Embryonic facial prominence (tissue), 1 donor: ENCODE data around the gene GINS2.

Experiments used
- DNase-seq: peaks from one replicate; pipeline ENCODE4 v3.0.0-alpha.2; 2016; ENCODE audit errors: extremely low spot score

Gene GINS2

DNA sequence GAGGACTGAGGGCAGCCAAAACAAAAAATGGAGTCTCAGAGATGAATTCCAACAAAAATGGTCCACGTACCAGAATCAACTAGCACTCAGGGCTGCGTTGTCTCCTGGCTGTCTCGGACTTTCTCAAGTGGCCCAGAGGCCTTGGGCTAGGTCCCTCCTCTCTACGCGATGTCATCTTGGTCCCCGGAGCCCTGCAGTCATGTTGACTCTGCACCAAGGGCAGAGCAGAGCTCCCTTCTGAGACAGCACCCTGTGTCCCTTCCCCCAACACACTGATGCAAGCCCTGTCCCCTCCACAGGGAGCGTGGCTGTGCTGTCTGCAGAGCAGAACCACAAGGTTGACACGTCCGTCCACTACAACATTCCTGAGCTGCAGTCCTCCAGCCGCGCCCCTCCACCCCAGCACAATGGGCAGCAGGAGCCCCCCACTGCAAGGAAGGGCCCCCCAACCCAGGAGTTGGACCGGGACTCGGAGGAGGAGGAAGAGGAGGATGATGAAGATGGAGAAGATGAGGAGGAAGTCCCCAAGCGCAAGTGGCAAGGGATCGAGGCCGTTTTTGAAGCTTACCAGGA, 20.8 kb downstream of the GINS2 start:
- DNase-seq = no peak

DNA sequence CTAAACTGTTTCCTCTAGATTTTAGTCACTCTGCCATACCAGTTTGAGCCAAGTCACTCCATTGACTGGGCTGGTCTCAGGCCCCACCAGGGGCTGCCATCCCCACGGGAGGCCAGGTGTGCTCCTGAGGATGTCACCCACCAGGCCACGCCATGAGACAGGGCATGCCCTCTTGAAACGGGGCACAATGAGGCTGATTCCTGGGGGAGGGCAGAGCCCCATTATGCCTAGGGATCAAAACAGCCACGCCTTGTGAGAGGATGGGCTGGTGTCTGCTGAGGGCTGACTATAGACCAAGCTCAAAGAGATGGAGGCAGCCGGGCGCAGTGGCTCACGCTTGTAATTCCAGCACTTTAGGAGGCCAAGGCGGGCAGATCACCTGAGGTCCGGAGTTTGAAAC, 21.5 kb downstream of the GINS2 start:
- DNase-seq = no peak

DNA sequence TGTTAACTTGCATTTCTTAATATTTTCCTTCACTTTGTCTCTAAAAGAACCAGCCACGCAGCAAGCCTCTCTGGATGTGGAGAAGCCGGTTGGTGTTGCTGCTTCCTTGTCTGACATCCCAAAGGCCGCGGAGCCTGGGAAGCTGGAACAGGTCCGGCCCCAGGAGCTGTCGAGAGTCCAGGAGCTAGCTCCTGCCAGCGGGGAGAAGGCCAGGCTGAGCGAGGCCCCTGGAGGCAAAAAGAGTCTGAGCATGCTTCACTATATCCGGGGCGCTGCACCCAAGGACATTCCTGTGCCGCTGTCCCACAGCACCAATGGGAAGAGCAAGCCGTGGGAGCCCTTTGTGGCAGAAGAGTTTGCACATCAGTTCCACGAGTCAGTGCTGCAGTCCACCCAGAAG, 22.8 kb downstream of the GINS2 start:
- no peak for DNase-seq

DNA sequence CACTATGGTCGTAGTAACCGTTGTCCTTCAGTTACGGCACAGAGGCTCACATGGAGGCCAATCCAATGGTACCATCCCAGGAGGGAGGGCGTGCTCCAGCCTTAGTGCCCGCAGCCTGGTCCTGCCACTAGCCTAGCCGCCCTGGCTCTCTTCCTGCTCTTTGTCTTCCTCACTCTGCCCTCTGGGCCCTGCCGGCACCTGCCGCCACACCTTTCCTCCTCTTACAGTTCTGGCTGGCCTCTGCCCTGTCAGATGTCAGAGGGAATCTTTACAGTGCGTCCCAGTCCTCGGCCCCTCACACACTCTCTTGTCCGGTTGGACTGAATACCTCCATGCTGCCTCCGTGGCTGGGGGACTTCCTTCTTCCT, 23.4 kb downstream of the GINS2 start:
- no peak for DNase-seq

DNA sequence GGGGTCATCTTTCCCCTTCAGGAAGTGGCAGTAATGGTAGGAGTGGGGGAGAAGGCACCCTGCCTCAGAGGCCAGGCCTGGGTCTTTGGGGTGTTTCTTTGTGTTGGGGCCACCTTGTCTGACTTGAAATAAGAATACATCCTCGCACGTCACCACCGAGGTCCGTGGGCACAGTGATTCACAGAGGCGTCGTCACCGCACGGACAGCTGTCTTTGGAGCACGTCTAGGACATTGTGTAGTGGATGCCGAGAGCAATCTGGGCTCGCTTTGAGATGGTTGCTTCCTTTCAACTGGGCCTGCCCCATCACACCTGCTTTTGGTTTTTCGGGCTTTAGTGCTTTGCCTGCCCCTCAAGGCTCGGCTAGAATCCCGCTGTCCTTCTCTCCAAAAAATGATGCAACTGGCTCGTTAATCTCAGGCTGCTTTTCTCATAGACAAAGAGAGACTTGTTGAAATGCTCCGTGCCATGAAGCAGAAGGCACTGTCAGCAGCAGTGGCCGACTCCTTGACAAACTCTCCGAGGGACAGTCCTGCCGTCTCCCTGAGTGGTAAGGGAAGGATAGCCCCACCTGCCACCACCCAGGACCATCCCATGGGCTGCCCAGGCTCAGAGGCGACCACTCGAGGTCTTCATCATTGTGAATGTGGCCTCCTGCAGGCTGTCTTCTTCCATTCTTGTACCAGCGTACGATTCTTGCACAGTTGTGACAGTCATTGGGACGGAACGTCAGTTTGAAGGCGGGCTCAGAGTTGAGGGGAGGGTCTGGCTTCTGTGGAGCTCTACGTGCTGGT, 24.0 kb downstream of the GINS2 start:
- no peak for DNase-seq

DNA sequence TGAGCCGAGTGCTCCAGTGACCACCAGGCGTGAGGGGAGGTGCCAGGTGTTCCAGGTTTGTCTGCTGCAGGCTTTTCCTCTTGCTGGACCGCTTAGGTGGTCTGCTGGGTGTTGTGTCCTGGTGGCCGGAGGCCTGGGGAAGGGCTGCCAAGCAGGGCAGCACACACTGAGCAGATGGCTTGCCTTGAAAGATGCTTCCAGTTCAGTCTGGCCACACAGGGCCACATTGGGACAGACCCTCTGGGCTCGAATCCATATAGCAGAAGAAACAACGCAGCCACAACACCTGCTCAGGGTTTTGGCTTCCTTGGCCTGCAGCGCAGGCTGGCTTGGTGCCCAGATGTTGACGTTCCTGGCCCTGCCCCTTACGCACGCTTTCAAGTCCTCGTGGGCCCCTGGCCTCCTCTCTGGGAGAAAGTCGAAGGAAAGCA, 24.8 kb downstream of the GINS2 start:
- no peak for DNase-seq

DNA sequence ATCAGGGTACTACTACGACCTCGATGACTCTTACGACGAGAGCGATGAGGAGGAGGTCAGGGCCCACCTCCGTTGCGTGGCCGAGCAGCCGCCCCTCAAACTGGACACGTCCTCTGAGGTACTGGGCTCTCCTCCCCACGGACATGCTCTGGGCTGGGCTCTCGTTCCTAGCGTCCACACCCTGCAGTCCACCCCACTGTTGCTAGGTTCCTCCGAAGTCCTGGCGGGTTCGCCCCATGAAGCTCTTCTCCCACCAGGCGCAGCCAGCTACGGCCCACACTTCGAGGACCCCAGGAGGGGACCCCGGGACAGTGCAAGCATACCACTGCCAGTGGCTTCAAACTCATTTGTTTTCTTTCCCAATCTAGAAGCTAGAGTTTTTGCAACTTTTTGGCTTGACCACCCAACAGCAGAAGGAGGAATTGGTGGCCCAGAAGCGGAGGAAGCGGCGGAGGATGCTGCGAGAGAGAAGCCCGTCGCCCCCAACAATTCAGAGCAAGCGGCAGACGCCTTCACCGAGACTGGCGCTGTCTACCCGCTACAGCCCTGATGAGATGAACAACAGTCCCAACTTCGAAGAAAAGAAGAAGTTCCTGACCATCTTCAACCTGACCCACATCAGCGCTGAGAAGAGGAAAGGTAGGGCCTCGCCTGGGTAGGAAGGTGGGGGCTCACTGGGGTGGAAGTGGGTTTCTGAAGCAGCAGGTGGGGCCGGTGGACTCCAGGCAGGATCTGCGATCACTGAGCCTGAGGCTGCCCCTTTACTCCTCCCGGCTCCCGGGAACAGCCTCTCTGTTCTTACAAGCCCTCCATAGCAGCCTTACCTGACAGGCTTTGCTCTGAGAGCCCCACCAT, 25.6 kb downstream of the GINS2 start:
- no peak for DNase-seq

DNA sequence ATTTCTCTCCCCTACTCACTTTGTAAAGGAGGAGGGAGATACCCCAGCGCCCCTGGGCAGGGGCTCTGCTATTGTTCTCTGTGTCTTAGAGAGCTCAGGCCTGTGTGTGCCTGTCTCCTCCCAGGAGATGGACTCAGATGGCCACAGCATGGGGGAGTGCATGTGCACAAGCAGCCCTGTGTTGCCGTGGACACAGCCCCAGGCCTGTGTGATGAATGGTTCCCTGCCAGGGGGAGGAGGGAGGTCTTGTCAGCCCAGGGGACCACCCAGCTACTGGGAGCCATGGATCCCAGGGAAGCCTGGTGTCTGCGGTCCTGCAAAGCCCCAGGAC, 26.3 kb downstream of the GINS2 start:
- DNase-seq = no peak

DNA sequence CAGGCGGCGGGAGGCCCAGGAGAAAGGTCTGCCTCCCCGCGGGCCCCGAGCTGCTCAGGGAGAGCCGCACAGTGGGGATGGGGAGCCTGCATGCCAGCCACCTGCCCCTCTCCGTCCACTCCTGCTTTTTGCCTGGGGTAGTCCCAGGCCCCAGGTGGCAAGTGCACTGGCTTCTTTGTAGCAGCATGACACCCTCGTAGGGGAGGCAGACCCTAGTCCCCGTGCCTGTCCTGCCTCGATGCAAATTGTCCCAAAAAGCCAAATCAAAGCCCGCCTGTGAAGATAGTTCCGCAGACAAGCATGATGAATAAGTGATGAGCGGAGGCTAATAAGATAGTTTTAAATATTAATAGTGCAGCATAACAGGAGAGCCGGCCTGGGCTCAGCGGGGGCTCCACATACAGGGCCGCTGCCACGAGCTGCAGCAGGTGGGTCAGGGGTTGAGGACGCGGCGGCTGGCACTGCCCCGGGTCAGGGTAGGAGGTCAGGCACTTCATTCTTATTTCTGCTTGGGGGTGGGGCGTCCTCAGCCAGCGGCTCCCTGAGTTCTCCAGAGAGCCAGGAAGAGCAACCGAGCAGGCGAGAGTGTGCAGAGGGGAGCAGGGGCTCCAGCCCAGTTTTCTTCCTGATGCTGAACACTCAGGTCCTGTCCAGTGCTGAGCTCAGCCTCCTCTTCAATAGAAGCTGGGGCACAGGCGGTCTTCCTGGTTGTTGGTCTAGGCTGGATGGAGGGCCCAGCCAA, 26.8 kb downstream of the GINS2 start:
- DNase-seq = no peak

DNA sequence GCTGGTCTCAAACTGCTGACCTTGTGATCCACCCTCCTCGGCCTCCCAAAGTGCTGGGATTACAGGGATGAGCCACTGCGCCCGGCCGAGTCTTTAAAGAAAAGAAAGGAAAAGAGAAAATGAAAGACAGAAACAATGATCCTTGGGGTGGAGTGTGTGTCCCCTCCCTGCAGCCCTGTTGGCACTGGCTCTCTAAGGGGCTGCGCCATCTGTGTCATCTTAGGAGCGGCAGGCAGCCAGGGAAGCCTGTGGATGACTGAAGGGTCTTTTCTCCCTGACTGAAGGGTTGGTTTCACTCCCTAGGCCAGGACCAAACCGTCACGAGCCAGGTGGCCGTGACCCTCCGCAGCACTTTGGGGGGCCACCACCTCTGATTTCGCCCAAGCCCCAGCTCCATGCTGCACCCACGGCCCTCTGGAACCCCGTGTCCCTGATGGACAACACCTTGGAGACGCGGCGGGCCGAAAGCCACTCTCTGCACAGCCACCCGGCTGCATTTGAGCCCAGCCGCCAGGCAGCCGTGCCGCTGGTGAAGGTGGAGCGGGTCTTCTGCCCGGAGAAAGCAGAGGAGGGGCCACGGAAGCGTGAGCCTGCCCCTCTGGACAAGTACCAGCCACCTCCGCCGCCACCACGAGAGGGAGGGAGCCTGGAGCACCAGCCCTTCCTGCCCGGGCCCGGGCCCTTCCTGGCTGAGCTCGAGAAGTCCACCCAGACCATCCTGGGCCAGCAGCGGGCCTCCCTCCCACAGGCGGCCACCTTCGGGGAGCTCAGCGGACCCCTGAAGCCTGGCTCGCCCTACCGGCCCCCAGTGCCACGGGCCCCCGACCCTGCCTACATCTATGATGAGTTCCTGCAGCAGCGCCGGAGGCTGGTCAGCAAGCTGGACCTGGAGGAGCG, 27.7 kb downstream of the GINS2 start:
- no peak for DNase-seq

DNA sequence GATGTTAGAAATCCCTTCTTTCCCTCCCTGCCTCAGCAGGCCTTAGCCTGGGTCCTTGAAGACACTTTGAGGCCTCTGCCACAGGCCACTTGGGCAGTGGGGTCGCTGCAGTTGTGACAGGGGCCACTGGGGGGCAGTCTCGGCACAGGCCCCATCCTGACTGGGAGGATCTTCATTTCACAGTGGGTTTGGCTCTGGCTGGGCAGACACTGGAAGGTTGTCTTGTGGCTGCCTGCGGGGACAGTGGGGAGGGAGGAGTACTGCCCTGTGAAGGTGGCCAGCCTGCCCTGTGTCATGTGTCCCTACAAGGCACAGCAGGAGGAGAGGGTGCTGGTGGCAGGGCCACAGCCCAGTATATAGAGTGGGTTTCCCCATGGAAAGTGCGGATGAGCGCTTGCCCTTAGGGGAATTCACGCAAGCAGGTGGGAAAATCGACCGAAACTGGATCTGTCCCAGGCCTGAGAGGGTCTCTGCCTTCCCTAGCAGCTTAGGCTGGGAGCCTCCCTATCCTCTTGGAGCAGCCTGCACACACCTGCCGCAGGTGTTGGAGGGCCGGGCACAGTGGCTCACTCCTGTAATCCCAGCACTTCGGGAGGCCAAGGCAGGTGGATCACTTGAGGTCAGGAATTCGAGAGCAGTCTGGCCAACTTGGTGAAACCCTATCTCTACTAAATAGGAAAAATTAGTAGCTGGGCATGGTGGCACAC, 28.8 kb downstream of the GINS2 start:
- no peak for DNase-seq

DNA sequence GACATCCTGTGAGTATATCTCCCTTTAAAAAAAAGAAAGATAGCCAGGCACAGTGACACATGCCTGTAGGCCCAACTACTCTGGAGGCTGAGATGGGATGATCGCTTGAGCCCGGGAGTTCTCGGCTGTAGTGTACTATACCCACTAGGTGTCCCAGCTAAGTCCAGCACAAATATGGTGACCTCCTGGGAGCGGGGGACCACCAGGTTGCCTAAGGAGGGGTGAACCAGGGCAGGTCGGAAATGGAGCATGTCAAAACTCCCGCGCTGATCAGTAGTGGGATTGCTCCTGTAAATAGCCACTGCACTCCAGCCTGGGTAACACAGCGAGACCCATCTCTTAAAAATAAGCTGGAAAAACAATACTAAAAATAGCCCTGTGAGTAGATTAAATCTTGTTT, 29.4 kb downstream of the GINS2 start:
- DNase-seq = no peak

DNA sequence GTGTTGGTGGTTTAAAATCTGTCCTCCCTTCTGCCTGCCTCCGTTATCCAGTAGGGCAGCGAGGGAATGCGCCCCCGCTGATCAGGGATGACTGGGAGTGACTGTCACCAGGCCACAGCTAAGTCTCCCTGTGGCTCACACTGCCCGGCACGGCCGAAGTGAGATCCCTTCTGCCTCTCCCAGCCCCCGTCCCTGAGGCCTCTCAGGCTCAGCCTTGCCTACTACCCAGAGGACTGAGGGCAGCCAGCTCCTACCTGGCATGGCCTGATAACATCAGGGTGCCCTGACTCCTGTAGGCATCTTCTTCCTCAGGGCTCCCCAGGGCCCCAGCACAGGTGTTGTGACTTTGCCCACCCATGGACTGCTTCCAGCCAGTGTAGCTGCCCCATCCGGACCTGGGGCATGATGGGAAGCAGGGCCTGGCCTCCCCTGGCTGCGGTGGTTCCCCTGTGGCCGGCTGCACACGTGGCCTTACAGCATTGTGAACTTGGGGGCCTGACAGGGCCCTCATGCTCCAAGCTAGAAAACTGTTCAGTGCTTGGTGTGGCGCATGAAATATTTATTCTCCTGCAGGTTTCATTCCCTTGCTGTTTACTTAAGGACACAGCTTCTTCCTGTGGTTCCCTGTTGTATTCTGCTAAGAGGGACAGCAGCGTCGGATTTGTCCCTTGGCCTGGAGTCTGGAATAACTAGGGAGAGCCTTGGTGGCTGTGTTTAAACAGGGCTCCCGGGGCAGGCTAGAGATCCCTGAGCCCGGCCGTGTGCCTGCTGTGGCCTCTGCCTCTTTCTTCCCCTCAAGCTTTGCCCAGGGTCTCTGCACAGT, 30.0 kb downstream of the GINS2 start:
- DNase-seq = no peak

DNA sequence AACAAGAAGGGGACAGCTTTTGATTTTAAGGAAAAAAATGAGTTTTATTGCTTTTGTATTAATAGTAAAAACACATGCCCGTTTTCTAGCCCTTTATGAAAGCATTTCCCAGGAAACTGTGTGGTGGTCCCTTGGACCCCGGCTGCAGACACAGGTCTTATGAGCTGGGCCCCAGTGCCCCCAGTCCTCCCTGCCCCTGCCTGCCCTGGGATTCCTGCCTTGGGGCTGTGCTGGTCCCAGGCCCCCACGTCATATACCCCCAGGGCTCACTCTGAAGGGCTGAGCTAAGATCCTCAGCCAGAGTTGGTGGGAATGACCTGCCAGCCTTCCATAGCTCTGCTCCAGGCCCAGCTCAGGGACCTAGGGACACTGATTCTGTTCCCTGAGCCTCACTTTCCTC, 30.8 kb downstream of the GINS2 start:
- DNase-seq = no peak

DNA sequence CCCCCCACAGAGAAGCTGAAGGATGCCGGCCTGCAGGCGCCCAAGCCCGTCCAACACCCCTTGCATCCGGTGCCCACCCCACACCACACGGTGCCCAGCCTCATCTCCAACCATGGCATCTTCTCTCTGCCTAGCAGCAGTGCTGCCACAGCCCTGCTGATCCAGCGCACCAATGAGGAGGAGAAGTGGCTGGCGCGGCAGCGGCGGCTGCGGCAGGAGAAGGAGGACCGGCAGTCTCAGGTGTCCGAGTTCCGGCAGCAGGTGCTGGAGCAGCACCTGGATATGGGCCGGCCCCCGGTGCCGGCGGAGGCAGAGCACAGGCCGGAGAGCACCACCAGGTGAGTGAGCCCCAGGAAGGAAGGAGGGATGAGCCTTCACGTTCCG, 31.5 kb downstream of the GINS2 start:
- DNase-seq = no peak

DNA sequence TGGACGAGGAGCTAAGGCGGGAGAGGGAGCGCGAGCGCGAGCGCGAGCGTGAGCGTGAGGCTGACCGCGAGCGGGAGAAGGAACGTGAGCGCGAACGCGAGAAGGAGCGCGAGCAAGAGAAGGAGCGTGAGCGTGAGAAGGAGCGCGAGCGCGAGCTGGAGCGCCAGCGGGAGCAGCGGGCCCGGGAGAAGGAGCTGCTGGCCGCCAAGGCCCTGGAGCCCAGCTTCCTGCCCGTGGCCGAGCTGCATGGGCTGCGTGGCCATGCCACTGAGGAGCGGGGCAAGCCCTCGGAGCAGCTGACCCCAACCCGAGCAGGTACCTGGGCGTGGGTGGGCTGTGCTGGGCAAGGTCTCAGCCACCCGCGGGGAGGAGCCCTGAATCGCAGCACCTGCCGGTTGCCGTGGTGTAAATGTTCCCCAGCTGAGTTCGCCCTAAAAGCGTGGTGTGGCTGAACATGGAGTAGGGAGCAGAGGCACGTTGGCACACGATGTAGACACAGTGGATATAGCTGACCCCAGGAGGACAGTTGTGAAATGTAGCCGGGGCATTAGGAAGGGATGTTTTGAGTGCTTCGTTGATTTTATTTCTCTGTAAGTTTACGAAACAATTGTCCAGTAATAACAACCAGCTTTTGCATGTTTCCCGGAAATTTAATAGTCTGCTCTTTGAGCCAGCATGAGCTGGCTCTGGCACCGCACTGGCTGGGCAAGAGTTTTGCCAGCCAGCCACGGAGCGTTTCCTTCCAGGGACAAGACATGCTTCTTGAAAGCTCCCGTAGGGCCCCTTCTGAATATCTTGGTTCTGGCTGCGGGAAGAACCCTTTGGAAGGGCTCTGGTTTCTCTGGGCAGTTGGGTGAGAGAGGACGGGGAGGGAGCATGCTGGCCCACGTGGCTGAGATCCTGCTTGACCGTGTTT, 32.1 kb downstream of the GINS2 start:
- DNase-seq = no peak

DNA sequence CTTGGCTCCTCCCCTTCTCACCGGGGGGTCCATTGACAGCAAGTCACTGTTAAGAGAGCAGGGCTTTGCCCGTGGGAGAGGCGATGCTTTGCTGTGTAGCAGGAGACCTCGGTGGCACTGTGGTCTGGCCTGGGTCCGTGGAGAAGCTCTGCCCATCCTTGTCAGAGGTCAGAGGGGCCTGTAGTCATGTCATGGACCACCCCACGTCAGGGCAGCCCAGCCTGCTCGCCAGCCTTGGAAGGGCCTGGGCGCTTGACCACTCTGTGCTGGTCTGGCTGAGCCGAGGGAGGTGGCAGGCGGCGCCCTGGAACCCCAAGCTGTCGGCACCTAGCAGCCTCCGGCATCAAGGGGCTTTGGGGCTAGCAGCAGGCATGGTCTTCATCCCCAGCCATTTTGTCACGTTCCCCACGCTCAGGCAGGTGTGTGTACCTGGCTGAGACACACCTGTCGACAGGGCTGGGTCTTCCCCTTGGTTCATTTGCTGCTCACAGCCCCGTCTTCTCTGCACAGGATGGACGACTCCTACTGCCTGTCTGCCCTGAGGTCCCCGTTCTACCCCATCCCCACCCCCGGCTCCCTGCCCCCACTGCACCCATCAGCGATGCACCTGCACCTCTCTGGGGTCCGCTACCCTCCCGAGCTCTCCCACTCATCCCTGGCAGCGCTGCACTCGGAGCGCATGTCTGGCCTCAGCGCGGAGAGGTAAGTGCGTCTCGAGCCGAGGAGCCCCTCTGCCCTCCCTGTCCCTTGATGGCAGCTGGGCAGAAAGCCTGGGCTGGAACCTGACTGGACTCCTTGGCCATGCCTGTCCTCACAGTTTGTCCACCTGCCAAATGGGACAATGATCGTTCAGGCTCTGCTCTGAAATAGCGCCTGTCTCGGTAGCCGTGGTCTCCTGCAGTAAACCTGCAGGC, 33.3 kb downstream of the GINS2 start:
- DNase-seq = no peak
